DND-41 (cell line): Measurements from ENCODE around the gene ACP2.

Experiments
- CTCF ChIP-seq: IDR thresholded peaks from 2 replicates; pipeline ENCODE4 v1.5.1; 2012; ENCODE audit warnings: borderline replicate concordance, low read length, moderate library complexity, mild to moderate bottlenecking; ENCODE audit not compliant: poor library complexity, severe bottlenecking; ENCODE audit errors: extremely low read depth
- EZH2 ChIP-seq: IDR thresholded peaks from 3 replicates; pipeline ENCODE4 v1.6.1; 2012; ENCODE audit warnings: borderline replicate concordance, low read depth, mild to moderate bottlenecking, moderate library complexity, low read length, inconsistent platforms; ENCODE audit not compliant: severe bottlenecking

- TF ChIP-seq EZH2 (no peak), CTCF (no peak)
Observed at GRCh38 chr11:47280860-47281259, 32.2 kb upstream of the ACP2 start.
